ENCODE data around the gene ARHGAP44. TPM values are rescaled to one million over a fixed set of nuclear protein-coding genes. Genes with fewer than 3 reads are reported as not detected.

ARHGAP44 gene
- polyA plus RNA-seq, 1 donor (not counting 4 experiments of a cell fraction or from before 2014, with no cell fraction given), result 2.2 TPM

DNA sequence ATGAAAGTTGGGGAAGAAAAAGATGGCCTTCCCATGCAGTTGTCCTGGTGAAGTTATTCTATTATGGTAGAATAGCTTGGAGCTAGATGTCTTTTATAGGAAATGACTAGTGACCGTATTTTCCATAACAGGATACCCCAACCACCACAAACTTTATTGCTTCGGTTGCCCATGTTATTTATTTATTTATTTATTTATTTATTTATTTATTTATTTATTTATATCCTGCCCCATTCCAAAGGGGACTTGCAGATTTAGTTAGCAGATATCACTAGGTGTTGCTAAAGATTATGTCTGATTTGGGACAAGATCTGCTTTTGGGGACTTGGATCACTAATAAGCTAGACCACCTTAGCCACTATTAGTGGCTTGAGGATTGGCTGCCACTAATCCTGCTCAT, 68.3 kb downstream of the ARHGAP44 start:
- dilution Hi-C loops (cut with MboI; ENCODE audit: extremely low pct_ligation_motif_present, low sequenced_read_pairs), result no loop called here
- FAIRE-seq, result no peak

DNA sequence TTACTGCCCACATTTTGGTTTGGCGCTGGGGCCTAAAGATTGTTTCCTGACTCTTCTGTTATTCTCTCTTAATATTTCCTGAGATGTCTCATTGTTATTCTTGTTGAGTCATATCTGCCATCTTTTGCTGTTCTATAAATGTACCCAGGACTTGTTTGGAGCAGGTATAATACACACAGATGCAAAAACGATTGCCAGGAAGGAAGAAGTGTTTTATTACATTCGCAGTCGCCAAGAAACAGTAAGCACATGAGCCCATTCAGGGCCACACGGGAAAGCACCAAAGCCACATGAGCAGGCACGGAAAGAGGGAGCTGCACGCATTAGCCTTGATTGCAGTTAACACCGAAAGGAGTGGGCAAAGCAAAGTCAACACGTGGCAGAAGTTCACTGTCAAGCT, 70.2 kb downstream of the ARHGAP44 start:
- Histone ChIP-seq H3K9ac (ENCODE audit: control insufficient read depth, extremely low read depth, insufficient read depth, low read length) (no peak overlapping the region), H3K4me1 (ENCODE audit: control insufficient read depth, extremely low read depth, insufficient read depth, low read length) (no peaks in the 10 kb centered on the region), H3K4me3 (ENCODE audit: control insufficient read depth in 2 of 3, extremely low read depth in 1 of 3, insufficient read depth in 2 of 3, low read depth in 1 of 3, low read length in 3 of 3) (no peak overlapping the region), H4K20me1 (ENCODE audit: control insufficient read depth, extremely low read depth, insufficient read depth, low read length) (no peaks in the 10 kb centered on the region), H3K79me2 (ENCODE audit: control insufficient read depth, insufficient read depth, low read length) (no peaks in the 10 kb centered on the region), H3K4me2 (ENCODE audit: control insufficient read depth, extremely low read depth, insufficient read depth, low read depth, low read length) (no peak overlapping the region), H3K9me1 (ENCODE audit: control insufficient read depth, extremely low read depth, insufficient read depth, low read length) (no peaks in the 10 kb centered on the region), H3K27me3 (ENCODE audit: control insufficient read depth, extremely low read depth, insufficient read depth, low read length) (no peaks in the 10 kb centered on the region), H3K9me3 (ENCODE audit: control insufficient read depth, low read depth, low read length) (no peaks in the 10 kb centered on the region), H3K27ac (ENCODE audit: control insufficient read depth, insufficient read depth, low read length) (no peak overlapping the region), H2AFZ (ENCODE audit: control insufficient read depth, low read length) (no peak overlapping the region), H3K36me3 (ENCODE audit: control insufficient read depth in 2 of 2, extremely low read depth in 1 of 2, insufficient read depth in 2 of 2, low read length in 2 of 2) (no peaks in the 10 kb centered on the region)
- dilution Hi-C loops (cut with MboI; ENCODE audit: extremely low pct_ligation_motif_present, low sequenced_read_pairs), result no loop called here
- TF ChIP-seq EZH2 (IDR thresholded peaks at IDR 0.05; ENCODE audit: low read length), result no peak
- TF ChIP-seq, protein P1, sequence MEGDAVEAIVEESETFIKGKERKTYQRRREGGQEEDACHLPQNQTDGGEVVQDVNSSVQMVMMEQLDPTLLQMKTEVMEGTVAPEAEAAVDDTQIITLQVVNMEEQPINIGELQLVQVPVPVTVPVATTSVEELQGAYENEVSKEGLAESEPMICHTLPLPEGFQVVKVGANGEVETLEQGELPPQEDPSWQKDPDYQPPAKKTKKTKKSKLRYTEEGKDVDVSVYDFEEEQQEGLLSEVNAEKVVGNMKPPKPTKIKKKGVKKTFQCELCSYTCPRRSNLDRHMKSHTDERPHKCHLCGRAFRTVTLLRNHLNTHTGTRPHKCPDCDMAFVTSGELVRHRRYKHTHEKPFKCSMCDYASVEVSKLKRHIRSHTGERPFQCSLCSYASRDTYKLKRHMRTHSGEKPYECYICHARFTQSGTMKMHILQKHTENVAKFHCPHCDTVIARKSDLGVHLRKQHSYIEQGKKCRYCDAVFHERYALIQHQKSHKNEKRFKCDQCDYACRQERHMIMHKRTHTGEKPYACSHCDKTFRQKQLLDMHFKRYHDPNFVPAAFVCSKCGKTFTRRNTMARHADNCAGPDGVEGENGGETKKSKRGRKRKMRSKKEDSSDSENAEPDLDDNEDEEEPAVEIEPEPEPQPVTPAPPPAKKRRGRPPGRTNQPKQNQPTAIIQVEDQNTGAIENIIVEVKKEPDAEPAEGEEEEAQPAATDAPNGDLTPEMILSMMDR (optimal IDR thresholded peaks at IDR 0.05 in 1 of 3, IDR thresholded peaks at IDR 0.05 in 1 of 3, conservative IDR thresholded peaks at IDR 0.05 in 1 of 3; ENCODE audit: extremely low read depth in 1 of 3, insufficient read depth in 2 of 3, low read length in 3 of 3), result no peak
- FAIRE-seq, result no peak
- no peak for DNase-seq (ENCODE audit: low read depth, low spot score)

More for the DNA sequence above, 68.3 kb downstream of the ARHGAP44 start:
- no peaks in the 10 kb centered on the region for H3K36me3 ChIP-seq (ENCODE audit: control insufficient read depth in 2 of 2, extremely low read depth in 1 of 2, insufficient read depth in 2 of 2, low read length in 2 of 2)
- no peak overlapping the region for H3K4me3 ChIP-seq (ENCODE audit: control insufficient read depth in 2 of 3, extremely low read depth in 1 of 3, insufficient read depth in 2 of 3, low read depth in 1 of 3, low read length in 3 of 3)
- no peaks in the 10 kb centered on the region for H3K79me2 ChIP-seq (ENCODE audit: control insufficient read depth, insufficient read depth, low read length)
- no peaks in the 10 kb centered on the region for H4K20me1 ChIP-seq (ENCODE audit: control insufficient read depth, extremely low read depth, insufficient read depth, low read length)
- H3K4me1 ChIP-seq (ENCODE audit: control insufficient read depth, extremely low read depth, insufficient read depth, low read length), result no peaks in the 10 kb centered on the region
- no peaks in the 10 kb centered on the region for H3K9me3 ChIP-seq (ENCODE audit: control insufficient read depth, low read depth, low read length)
- TF ChIP-seq EZH2 (IDR thresholded peaks at IDR 0.05; ENCODE audit: low read length), result no peak
- TF ChIP-seq, protein P1 (optimal IDR thresholded peaks at IDR 0.05 in 1 of 3, IDR thresholded peaks at IDR 0.05 in 1 of 3, conservative IDR thresholded peaks at IDR 0.05 in 1 of 3; ENCODE audit: extremely low read depth in 1 of 3, insufficient read depth in 2 of 3, low read length in 3 of 3), result no peak
- DNase-seq (ENCODE audit: low read depth, low spot score), result no peak
- H3K27me3 ChIP-seq (ENCODE audit: control insufficient read depth, extremely low read depth, insufficient read depth, low read length), result no peaks in the 10 kb centered on the region
- no peak overlapping the region for H3K4me2 ChIP-seq (ENCODE audit: control insufficient read depth, extremely low read depth, insufficient read depth, low read depth, low read length)
- no peak overlapping the region for H3K27ac ChIP-seq (ENCODE audit: control insufficient read depth, insufficient read depth, low read length)
- no peak overlapping the region for H2AFZ ChIP-seq (ENCODE audit: control insufficient read depth, low read length)
- no peaks in the 10 kb centered on the region for H3K9me1 ChIP-seq (ENCODE audit: control insufficient read depth, extremely low read depth, insufficient read depth, low read length)
- H3K9ac ChIP-seq (ENCODE audit: control insufficient read depth, extremely low read depth, insufficient read depth, low read length), result no peak overlapping the region
